ENCODE measurements around the gene SFPQ.
"Not testable (repeated sequence)": the region's sequence is repeated elsewhere in the genome, so short reads cannot be mapped to it uniquely, and the experiment has no call there.

SFPQ gene

GRCh38 chr1:35143737-35144508, 49.0 kb downstream of the SFPQ start:
- DNase-seq (ENCODE audit: low spot score): no peak

GRCh38 chr1:35142728-35143127, 50.2 kb downstream of the SFPQ start:
- not testable (repeated sequence) for DNase-seq (ENCODE audit: low spot score)

DNA sequence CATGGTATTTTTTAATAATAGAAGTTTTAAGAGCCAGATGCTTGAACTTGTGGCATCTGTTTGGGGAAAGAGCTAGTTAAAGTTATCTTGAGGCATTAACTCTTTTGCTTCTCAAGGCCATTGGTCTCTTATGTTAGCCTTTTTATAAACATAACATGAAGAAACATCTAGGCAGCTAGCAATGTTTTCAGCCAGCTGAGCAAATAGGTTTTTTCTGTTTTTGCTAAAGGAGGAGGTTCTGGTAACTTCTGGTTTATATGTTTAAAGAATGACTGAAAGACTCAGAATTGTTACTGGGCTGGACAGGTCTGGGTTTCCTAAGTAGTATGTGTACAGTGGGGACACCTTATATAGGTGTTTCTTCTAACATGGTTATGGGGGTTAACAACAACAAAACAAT, 50.7 kb downstream of the SFPQ start:
- DNase-seq (ENCODE audit: low spot score): not testable (repeated sequence)

- DNase-seq (ENCODE audit: low spot score): not testable (repeated sequence)
Measured at GRCh38 chr1:35137590-35137989, 55.4 kb downstream of the SFPQ start.

- DNase-seq (ENCODE audit: low spot score): no peak
Measured at GRCh38 chr1:35136780-35137179, 56.2 kb downstream of the SFPQ start.

All from NAMALWA (cell line).